Spleen (tissue), 7 donors: Measurements from ENCODE around the gene HHLA2.

Experiments used
- POLR2A ChIP-seq, 3 donors: fragments of 450-650 bp; IDR thresholded peaks; one replicate each; pipeline ENCODE4 v1.5.1; 2017; ENCODE audit warnings: antibody characterized with exemption in 3 of 3, mild to moderate bottlenecking in 1 of 3
- TF ChIP-seq, protein P1 (sequence below), 11 experiments: fragments of 200-600 bp in 7 of 11; fragments of 450-650 bp in 4 of 11; sonication (generic) in 4 of 11; IDR thresholded peaks in 8 of 11; conservative IDR thresholded peaks in 3 of 11; 1 replicate in 7 of 11; 2 replicates in 4 of 11; pipeline versions ENCODE4 v1.4.0 to v1.8.0; 2016 to 2021; ENCODE audit warnings: antibody characterized with exemption in 11 of 11, inconsistent platforms in 4 of 11, mild to moderate bottlenecking in 1 of 11
- donor health status: DM: no; HTN: no; CAD: no; lungs with moderate emphysema.
- donor health status: DM: no; HTN: no; CAD: no.
- donor health status: DM: no; HTN: no; CAD: no.

DNA sequence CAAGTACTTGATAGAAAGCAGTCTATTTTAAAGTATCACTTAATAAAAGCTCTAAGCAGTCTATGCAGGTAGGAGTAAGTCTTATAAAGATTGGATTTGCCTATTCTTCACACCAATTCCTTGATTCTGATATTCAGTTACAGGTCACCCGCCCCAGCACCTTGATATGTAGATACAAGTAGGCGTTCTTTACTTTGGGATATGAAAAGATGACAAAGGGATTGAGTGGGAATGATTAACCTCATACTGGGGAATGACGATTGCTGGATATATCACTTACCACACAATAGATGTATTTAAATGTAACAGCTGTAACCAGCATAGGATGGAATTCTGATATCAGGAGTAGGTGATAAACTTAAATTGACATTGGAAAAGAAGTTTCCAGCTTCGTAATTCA lies 47.1 kb downstream of the HHLA2 start:
- TF ChIP-seq, protein P1, sequence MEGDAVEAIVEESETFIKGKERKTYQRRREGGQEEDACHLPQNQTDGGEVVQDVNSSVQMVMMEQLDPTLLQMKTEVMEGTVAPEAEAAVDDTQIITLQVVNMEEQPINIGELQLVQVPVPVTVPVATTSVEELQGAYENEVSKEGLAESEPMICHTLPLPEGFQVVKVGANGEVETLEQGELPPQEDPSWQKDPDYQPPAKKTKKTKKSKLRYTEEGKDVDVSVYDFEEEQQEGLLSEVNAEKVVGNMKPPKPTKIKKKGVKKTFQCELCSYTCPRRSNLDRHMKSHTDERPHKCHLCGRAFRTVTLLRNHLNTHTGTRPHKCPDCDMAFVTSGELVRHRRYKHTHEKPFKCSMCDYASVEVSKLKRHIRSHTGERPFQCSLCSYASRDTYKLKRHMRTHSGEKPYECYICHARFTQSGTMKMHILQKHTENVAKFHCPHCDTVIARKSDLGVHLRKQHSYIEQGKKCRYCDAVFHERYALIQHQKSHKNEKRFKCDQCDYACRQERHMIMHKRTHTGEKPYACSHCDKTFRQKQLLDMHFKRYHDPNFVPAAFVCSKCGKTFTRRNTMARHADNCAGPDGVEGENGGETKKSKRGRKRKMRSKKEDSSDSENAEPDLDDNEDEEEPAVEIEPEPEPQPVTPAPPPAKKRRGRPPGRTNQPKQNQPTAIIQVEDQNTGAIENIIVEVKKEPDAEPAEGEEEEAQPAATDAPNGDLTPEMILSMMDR (IDR thresholded peaks at IDR 0.05 in 8 of 11, conservative IDR thresholded peaks at IDR 0.05 in 3 of 11): no peak
- TF ChIP-seq POLR2A (IDR thresholded peaks at IDR 0.05): no peak
